ENCODE data around the gene KRT80.

The KRT80 gene

GRCh38 chr12:52179396-52179973 lies 12.3 kb downstream of the KRT80 start:
- H3K4me3 ChIP-seq (replicated peaks in 1 of 2; ENCODE audit: low read depth in 2 of 2, low read length in 2 of 2): no peak overlapping the region
- no peak for DNase-seq (ENCODE audit: low read depth in 2 of 2)
- no peak for TF ChIP-seq CTCF (IDR thresholded peaks at IDR 0.05; ENCODE audit: low read depth, low read length)

- no peak overlapping the region for H3K4me3 ChIP-seq (replicated peaks in 1 of 2; ENCODE audit: low read depth in 2 of 2, low read length in 2 of 2)
- no peak for DNase-seq (ENCODE audit: low read depth in 2 of 2)
- TF ChIP-seq CTCF (IDR thresholded peaks at IDR 0.05; ENCODE audit: low read depth, low read length): no peak
These were observed 12.8 kb downstream of the KRT80 start for GRCh38 chr12:52178984-52179383.

- TF ChIP-seq CTCF (IDR thresholded peaks at IDR 0.05; ENCODE audit: low read depth, low read length): no peak
- no peak overlapping the region for H3K4me3 ChIP-seq (replicated peaks in 1 of 2; ENCODE audit: low read depth in 2 of 2, low read length in 2 of 2)
- DNase-seq (ENCODE audit: low read depth in 2 of 2): no peak
These were observed 13.4 kb downstream of the KRT80 start for GRCh38 chr12:52178443-52178842.

- H3K4me3 ChIP-seq (replicated peaks in 1 of 2; ENCODE audit: low read depth in 2 of 2, low read length in 2 of 2): no peak overlapping the region
- peak; percentile 61 to 65 for DNase-seq (ENCODE audit: low read depth in 2 of 2)
- TF ChIP-seq CTCF (IDR thresholded peaks at IDR 0.05; ENCODE audit: low read depth, low read length): peak; percentile 52
These were observed 16.2 kb downstream of the KRT80 start for GRCh38 chr12:52175371-52176350.

GRCh38 chr12:52173526-52173925 lies 18.3 kb downstream of the KRT80 start:
- no peak for TF ChIP-seq CTCF (IDR thresholded peaks at IDR 0.05; ENCODE audit: low read depth, low read length)
- no peak for DNase-seq (ENCODE audit: low read depth in 2 of 2)
- no peak overlapping the region for H3K4me3 ChIP-seq (replicated peaks in 1 of 2; ENCODE audit: low read depth in 2 of 2, low read length in 2 of 2)

- DNase-seq (ENCODE audit: low read depth in 2 of 2): no peak
- TF ChIP-seq CTCF (IDR thresholded peaks at IDR 0.05; ENCODE audit: low read depth, low read length): no peak
These were observed 18.9 kb downstream of the KRT80 start for GRCh38 chr12:52172956-52173355.

More at GRCh38 chr12:52172956-52173355, 18.9 kb downstream of the KRT80 start:
- H3K4me3 ChIP-seq (replicated peaks in 1 of 2; ENCODE audit: low read depth in 2 of 2, low read length in 2 of 2): no peak overlapping the region
